GM12878 (cell line): ENCODE data around the gene DMRTA2. TPM values are rescaled to one million over a fixed set of nuclear protein-coding genes. Genes with fewer than 3 reads are reported as not detected.

Experiments used
- ATAC-seq: fragments of 200-7000 bp; cut with Tn5 transposase; 3 replicates; pipeline ENCODE4 v1.9.1; 2020; ENCODE audit warnings: mild to moderate bottlenecking, moderate library complexity
- BruUV-seq: library from RNA; stranded (reverse); fragments of 400-500 nt; replicated peaks from 2 replicates; lab custom pipeline; 2021; lab: Mats Ljungman, UMichigan
- CTCF ChIA-PET: fragments of 300-600 bp; sonication (Branson Sonifier 250); formaldehyde crosslinking; extraction: SDS; loops from one replicate; lab custom pipeline; 2021; ENCODE audit warnings: inconsistent platforms; lab: Yijun Ruan, JAX
- POLR2A ChIA-PET: fragments of 350-600 bp; formaldehyde crosslinking; extraction: SDS; loops from one replicate; lab custom pipeline; 2021; ENCODE audit warnings: inconsistent platforms; lab: Charles Lee
- RAD21 ChIA-PET: fragments of 300-600 bp; sonication (Branson Sonifier 250); formaldehyde crosslinking; loops from one replicate; lab custom pipeline; 2023; ENCODE audit warnings: antibody characterized with exemption; ENCODE audit not compliant: unreplicated experiment; lab: Charles Lee
- SMC1A ChIA-PET: fragments of 300-600 bp; sonication (Branson Sonifier 250); formaldehyde crosslinking; loops from one replicate; lab custom pipeline; 2023; ENCODE audit not compliant: unreplicated experiment, uncharacterized antibody; lab: Charles Lee
- DNase-seq: peaks from one replicate; pipeline ENCODE4 v3.0.0-alpha.2; 2011; ENCODE audit warnings: low read depth, low spot score
- FAIRE-seq: peaks from 3 replicates; lab custom pipeline; 2011; peaks lifted over from hg19 to GRCh38; lab: Jason Lieb, UNC
- H2AFZ ChIP-seq: 2 replicates; pipeline ENCODE4 v1.6.0; 2011; ENCODE audit warnings: low read depth, low read length, control low read depth; ENCODE audit not compliant: control insufficient read depth
- H3K27ac ChIP-seq: 2 replicates; pipeline ENCODE4 v1.5.1; 2011; ENCODE audit warnings: control low read depth; ENCODE audit not compliant: control insufficient read depth, insufficient read depth
- H3K27me3 ChIP-seq, 2 experiments: replicated peaks in 1 of 2; 2 replicates each; pipeline versions ENCODE4 v1.6.0 to v1.6.1; 2011; ENCODE audit warnings: low read length in 1 of 2; ENCODE audit not compliant: control insufficient read depth in 2 of 2, insufficient read depth in 2 of 2
- H3K36me3 ChIP-seq, 2 experiments: 2 replicates each; pipeline ENCODE4 v1.5.1; 2011; ENCODE audit warnings: low read length in 1 of 2; ENCODE audit not compliant: control insufficient read depth in 2 of 2, insufficient read depth in 2 of 2
- H3K4me1 ChIP-seq: 2 replicates; pipeline ENCODE4 v1.6.1; 2011; ENCODE audit warnings: mild to moderate bottlenecking, low read length, moderate library complexity, mixed read lengths; ENCODE audit not compliant: control insufficient read depth, insufficient read depth
- H3K4me2 ChIP-seq: 2 replicates; pipeline ENCODE4 v1.6.0; 2011; ENCODE audit warnings: control low read depth; ENCODE audit not compliant: control insufficient read depth, insufficient read depth
- H3K4me3 ChIP-seq: fragments of 200-600 bp; sonication (generic); 2 replicates; pipeline ENCODE4 v1.5.1; 2016
- H3K79me2 ChIP-seq: 2 replicates; pipeline ENCODE4 v1.6.0; 2011; ENCODE audit warnings: low read length; ENCODE audit not compliant: control insufficient read depth, insufficient read depth
- H3K9ac ChIP-seq: 2 replicates; pipeline ENCODE4 v1.8.0; 2011; ENCODE audit warnings: low read length, control low read depth, mixed read lengths; ENCODE audit not compliant: control insufficient read depth, insufficient read depth
- H3K9me3 ChIP-seq: replicated peaks from 3 replicates; pipeline ENCODE4 v1.5.1; 2011; ENCODE audit warnings: mild to moderate bottlenecking, low read length; ENCODE audit not compliant: control insufficient read depth, insufficient read depth
- H4K20me1 ChIP-seq: 2 replicates; pipeline ENCODE4 v1.6.0; 2011; ENCODE audit not compliant: control insufficient read depth, insufficient read depth
- BCL11A ChIP-seq: IDR thresholded peaks from 2 replicates; pipeline ENCODE4 v1.6.1; 2011; ENCODE audit warnings: low read depth, low read length
- CUX1 ChIP-seq: IDR thresholded peaks from 2 replicates; pipeline ENCODE4 v1.6.1; 2012; ENCODE audit warnings: improper control_type of control experiment, low read depth, low read length; ENCODE audit not compliant: insufficient replicate concordance
- PAX5 ChIP-seq: IDR thresholded peaks from 2 replicates; pipeline ENCODE4 v1.6.1; 2011; ENCODE audit warnings: low read depth, low read length, borderline replicate concordance
- SUZ12 ChIP-seq: fragments of 200-600 bp; sonication (generic); IDR thresholded peaks from one replicate; pipeline ENCODE4 v1.6.1; 2018; ENCODE audit warnings: antibody characterized with exemption, mild to moderate bottlenecking; ENCODE audit not compliant: unreplicated experiment
- ZNF207 ChIP-seq: fragments of 450-650 bp; IDR thresholded peaks from 2 replicates; pipeline ENCODE4 v1.6.1; 2014; ENCODE audit warnings: antibody characterized with exemption, mild to moderate bottlenecking, borderline replicate concordance
- WGBS: methylation state at CpG from one replicate; pipeline ENCODE4 v1.1.6; 2016; ENCODE audit warnings: low lambda C conversion rate; ENCODE audit not compliant: insufficient replicate concordance, insufficient coverage; ENCODE audit errors: missing lambda C conversion rate; 5-methylcytosine and 5-hydroxymethylcytosine counted together
- in situ Hi-C: fragments of 300-500 bp; cut with MboI; formaldehyde crosslinking; loops from 9 replicates; pipeline ENCODE4 v1.14.3; 2018; ENCODE audit warnings: mixed read lengths
- intact Hi-C: fragments of 100-400 bp; cut with micrococcal nuclease; formaldehyde crosslinking; loops from one replicate; pipeline ENCODE4 v1.14.2; 2022; ENCODE audit not compliant: unreplicated experiment
- polyA plus RNA-seq, 11 experiments: library from polyadenylated mRNA; depleted of rRNA in 4 of 11; unstranded in 6 of 11; stranded (reverse) in 5 of 11; fragments of >200 nt; fragmentation: Nextera tagmentation in 4 of 11; fragmentation: Illumina TruSeq in 1 of 11; extraction: Ambion mirVana in 4 of 11; extraction: Trizol in 1 of 11; gene quantifications; 1 replicate in 1 of 11; 2 replicates in 10 of 11; pipeline versions ENCODE4 v1.2.1 to v1.2.3, GENCODE V29; 2011 to 2016; ENCODE audit warnings: inconsistent platforms in 2 of 11, missing spikeins in 2 of 11, low read depth in 1 of 11
- total RNA-seq, 4 experiments: library from RNA; depleted of rRNA in 3 of 4; stranded (reverse); fragments of >200 nt in 3 of 4; fragmentation: Illumina TruSeq in 1 of 4; extraction: Trizol in 1 of 4; gene quantifications; 2 replicates each; pipeline versions ENCODE4 v1.2.1 to v1.2.3, GENCODE V29; 2013 to 2021

DMRTA2 gene
- total and polyA plus RNA-seq, 10 of the 15 experiments (the other 5 are each of a cell fraction or from before 2014, with no cell fraction given), result not detected

GRCh38 chr1:50426702-50427085 is 3.5 kb upstream of the DMRTA2 start:
- Histone ChIP-seq H3K27ac (no peak overlapping the region), H4K20me1 (no peaks in the 10 kb centered on the region), H2AFZ (no peak overlapping the region), H3K9me3 (no peaks in the 10 kb centered on the region; the same call in 1 of the 3 replicates), H3K79me2 (no peaks in the 10 kb centered on the region), H3K4me2 (no peak overlapping the region), H3K9ac (no peak overlapping the region), H3K4me1 (no peaks in the 10 kb centered on the region), H3K27me3 (peaks cover 30 to 44% of the 10 kb centered on the region in 2 experiments), H3K36me3 (no peaks in the 10 kb centered on the region), H3K4me3 (no peak overlapping the region)
- RAD21 ChIA-PET, result no interaction called here
- SMC1A ChIA-PET, result no interaction called here
- 32% methylated on average over 23 of the region's 28 CpGs for WGBS
- intact Hi-C loops (no loop called here), in situ Hi-C loops (no loop called here)
- TF ChIP-seq BCL11A (no peak), CUX1 (no peak), SUZ12 (peak; percentile 16), PAX5 (no peak), ZNF207 (no peak)
- DNase-seq (no peak), ATAC-seq (no peak), FAIRE-seq (no peak)
- POLR2A ChIA-PET, result no interaction called here
- CTCF ChIA-PET, result no interaction called here
- BruUV-seq, result no TSS peak
